ENCODE measurements around the gene ORMDL3.

DNA sequence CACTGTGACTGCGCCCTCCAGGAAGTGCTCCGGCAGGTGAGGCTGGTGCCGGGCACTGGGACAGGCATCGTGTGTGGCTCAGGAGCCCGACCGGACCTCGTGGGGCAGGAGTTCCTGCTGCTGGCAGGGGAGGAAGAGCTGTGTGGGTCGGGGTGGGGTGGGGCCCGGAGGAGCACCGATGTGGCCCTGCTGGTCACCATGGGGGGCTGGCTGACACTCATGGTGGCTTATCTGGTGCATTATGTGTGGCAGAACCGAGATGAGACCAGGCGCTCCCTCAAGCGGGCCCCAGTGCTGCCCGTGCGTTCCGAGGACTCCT lies 17.0 kb upstream of the ORMDL3 start:
- TF ChIP-seq, protein P1, sequence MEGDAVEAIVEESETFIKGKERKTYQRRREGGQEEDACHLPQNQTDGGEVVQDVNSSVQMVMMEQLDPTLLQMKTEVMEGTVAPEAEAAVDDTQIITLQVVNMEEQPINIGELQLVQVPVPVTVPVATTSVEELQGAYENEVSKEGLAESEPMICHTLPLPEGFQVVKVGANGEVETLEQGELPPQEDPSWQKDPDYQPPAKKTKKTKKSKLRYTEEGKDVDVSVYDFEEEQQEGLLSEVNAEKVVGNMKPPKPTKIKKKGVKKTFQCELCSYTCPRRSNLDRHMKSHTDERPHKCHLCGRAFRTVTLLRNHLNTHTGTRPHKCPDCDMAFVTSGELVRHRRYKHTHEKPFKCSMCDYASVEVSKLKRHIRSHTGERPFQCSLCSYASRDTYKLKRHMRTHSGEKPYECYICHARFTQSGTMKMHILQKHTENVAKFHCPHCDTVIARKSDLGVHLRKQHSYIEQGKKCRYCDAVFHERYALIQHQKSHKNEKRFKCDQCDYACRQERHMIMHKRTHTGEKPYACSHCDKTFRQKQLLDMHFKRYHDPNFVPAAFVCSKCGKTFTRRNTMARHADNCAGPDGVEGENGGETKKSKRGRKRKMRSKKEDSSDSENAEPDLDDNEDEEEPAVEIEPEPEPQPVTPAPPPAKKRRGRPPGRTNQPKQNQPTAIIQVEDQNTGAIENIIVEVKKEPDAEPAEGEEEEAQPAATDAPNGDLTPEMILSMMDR (IDR thresholded peaks at IDR 0.05 in 4 of 5, conservative IDR thresholded peaks at IDR 0.05 in 1 of 5) = no peak
- TF ChIP-seq POLR2A (IDR thresholded peaks at IDR 0.05) = no peak

All from gastrocnemius medialis (tissue), 4 donors.